GM12873 (cell line): ENCODE measurements around the gene IDNK.

Source experiments
- CTCF ChIP-seq: IDR thresholded peaks from 2 replicates; pipeline ENCODE4 v1.5.1; 2012; ENCODE audit warnings: low read depth, mild to moderate bottlenecking, moderate library complexity, low read length, control low read depth; ENCODE audit not compliant: insufficient read depth; ENCODE audit errors: missing control alignments

IDNK gene

GRCh38 chr9:83625178-83625577 is 2.2 kb downstream of the IDNK start:
- no peak for TF ChIP-seq CTCF

GRCh38 chr9:83628540-83628939 is 5.6 kb downstream of the IDNK start:
- no peak for TF ChIP-seq CTCF

- no peak for TF ChIP-seq CTCF
Measured at GRCh38 chr9:83629433-83630104, 6.6 kb downstream of the IDNK start.

- TF ChIP-seq CTCF = no peak
Measured at GRCh38 chr9:83630938-83631457, 8.1 kb downstream of the IDNK start.

GRCh38 chr9:83633255-83633654 is 10.3 kb downstream of the IDNK start:
- TF ChIP-seq CTCF = no peak

GRCh38 chr9:83633676-83634075 is 10.7 kb downstream of the IDNK start:
- TF ChIP-seq CTCF = no peak

- no peak for TF ChIP-seq CTCF
Measured at GRCh38 chr9:83636813-83637212, 13.9 kb downstream of the IDNK start.
